Osteocyte (in vitro differentiated cells): ENCODE results near the gene TADA2B. TPM values are rescaled to one million over a fixed set of nuclear protein-coding genes. Genes with fewer than 3 reads are reported as not detected.

Experiments used
- DNase-seq: peaks from one replicate; pipeline ENCODE4 v3.0.0; 2021; ENCODE audit warnings: mixed read lengths; ENCODE audit not compliant: unreplicated experiment; ENCODE audit errors: extremely low spot score
- H3K27ac Mint-ChIP-seq: one replicate; pipeline ENCODE4 v1.8.0; 2021; ENCODE audit warnings: mild to moderate bottlenecking, mixed read lengths; ENCODE audit not compliant: unreplicated experiment
- H3K27me3 Mint-ChIP-seq: one replicate; pipeline ENCODE4 v1.8.0; 2021; ENCODE audit warnings: mixed read lengths; ENCODE audit not compliant: unreplicated experiment
- H3K36me3 Mint-ChIP-seq: one replicate; pipeline ENCODE4 v1.8.0; 2021; ENCODE audit warnings: mixed read lengths; ENCODE audit not compliant: unreplicated experiment
- H3K4me1 Mint-ChIP-seq: one replicate; pipeline ENCODE4 v1.8.0; 2021; ENCODE audit warnings: mixed read lengths; ENCODE audit not compliant: unreplicated experiment
- H3K4me3 Mint-ChIP-seq: one replicate; pipeline ENCODE4 v1.8.0; 2021; ENCODE audit warnings: mild to moderate bottlenecking, moderate library complexity, mixed read lengths; ENCODE audit not compliant: unreplicated experiment
- H3K9me3 Mint-ChIP-seq: one replicate; pipeline ENCODE4 v1.8.0; 2021; ENCODE audit warnings: mixed read lengths; ENCODE audit not compliant: unreplicated experiment
- total RNA-seq: library from RNA; stranded (reverse); gene quantifications from 2 replicates; pipeline ENCODE4 v1.2.1, GENCODE V29; 2021
- TF ChIP-seq, protein P1 (sequence below): fragments of 200-600 bp; sonication (generic); IDR thresholded peaks from 2 replicates; pipeline ENCODE4 v1.5.0; 2021; ENCODE audit warnings: antibody characterized with exemption, mild to moderate bottlenecking, moderate library complexity

Gene TADA2B
- total RNA-seq, 1 donor from 2014 or later: 21.4 TPM

- Mint-ChIP-seq H3K27me3 (no peaks in the 10 kb centered on the region), H3K27ac (no peak overlapping the region), H3K4me3 (no peak overlapping the region), H3K36me3 (peaks cover 28% of the 10 kb centered on the region), H3K4me1 (peaks cover 28% of the 10 kb centered on the region), H3K9me3 (no peaks in the 10 kb centered on the region)
- DNase-seq: no peak
- TF ChIP-seq, protein P1, sequence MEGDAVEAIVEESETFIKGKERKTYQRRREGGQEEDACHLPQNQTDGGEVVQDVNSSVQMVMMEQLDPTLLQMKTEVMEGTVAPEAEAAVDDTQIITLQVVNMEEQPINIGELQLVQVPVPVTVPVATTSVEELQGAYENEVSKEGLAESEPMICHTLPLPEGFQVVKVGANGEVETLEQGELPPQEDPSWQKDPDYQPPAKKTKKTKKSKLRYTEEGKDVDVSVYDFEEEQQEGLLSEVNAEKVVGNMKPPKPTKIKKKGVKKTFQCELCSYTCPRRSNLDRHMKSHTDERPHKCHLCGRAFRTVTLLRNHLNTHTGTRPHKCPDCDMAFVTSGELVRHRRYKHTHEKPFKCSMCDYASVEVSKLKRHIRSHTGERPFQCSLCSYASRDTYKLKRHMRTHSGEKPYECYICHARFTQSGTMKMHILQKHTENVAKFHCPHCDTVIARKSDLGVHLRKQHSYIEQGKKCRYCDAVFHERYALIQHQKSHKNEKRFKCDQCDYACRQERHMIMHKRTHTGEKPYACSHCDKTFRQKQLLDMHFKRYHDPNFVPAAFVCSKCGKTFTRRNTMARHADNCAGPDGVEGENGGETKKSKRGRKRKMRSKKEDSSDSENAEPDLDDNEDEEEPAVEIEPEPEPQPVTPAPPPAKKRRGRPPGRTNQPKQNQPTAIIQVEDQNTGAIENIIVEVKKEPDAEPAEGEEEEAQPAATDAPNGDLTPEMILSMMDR: no peak
Observed at GRCh38 chr4:7029921-7030320, 13.3 kb upstream of the TADA2B start.

- Mint-ChIP-seq H3K27ac (peak overlapping the region; percentile 38), H3K27me3 (no peaks in the 10 kb centered on the region), H3K4me1 (peaks cover 28% of the 10 kb centered on the region), H3K4me3 (no peak overlapping the region), H3K36me3 (peaks cover 25% of the 10 kb centered on the region), H3K9me3 (no peaks in the 10 kb centered on the region)
- TF ChIP-seq, protein P1: no peak
- no peak for DNase-seq
Observed at GRCh38 chr4:7030856-7031255, 12.3 kb upstream of the TADA2B start.

DNA sequence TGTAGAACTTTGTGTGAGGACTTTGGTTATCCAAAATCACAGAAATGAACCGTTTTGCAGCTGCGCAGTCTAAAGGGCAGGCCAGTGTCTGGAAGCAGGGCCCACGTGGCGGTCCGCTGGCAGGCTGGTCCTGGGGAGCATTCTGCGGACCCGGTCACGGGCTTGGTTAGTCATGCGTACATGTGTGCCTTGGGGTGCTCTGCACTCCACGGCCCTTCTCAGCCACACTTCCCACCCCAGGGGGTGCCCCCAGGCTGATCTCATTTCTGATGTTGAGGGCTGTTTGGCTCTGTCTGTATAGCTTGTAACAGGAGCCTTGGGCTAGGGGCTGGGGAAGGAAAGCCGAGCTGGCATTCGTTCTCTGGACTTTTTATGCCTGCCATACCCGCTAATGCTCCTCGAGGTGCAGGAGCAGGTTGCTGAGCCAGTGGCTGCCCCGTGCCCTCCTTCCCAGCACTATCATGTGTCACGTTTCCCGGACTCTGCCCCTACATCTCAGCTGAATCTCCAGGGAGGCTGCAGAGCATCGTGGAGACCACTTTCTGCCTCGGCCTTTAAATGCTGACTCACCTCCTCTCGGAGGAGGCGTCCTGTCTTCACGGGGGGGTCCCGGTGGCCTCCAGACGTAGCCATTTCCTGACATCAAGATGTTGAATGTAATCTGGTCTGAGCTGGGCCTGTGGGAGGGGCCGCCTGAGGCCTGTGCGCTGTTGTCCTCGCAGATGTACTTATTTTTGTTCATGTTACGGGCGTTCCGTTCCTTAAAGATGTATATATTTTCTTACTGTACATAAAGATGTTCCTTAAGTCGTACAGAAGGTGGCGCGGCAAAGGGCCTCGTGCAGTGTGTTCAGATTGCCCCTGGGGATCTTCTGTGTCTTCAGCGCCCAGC lies 11.4 kb upstream of the TADA2B start:
- Mint-ChIP-seq H3K27ac (peak overlapping the region; percentile 89), H3K4me3 (no peak overlapping the region), H3K36me3 (peaks cover 18% of the 10 kb centered on the region), H3K27me3 (no peaks in the 10 kb centered on the region), H3K9me3 (no peaks in the 10 kb centered on the region), H3K4me1 (peaks cover 34% of the 10 kb centered on the region)
- TF ChIP-seq, protein P1: no peak
- DNase-seq: no peak

- DNase-seq: no peak
- Mint-ChIP-seq H3K4me3 (no peak overlapping the region), H3K36me3 (peaks cover 17% of the 10 kb centered on the region), H3K27me3 (no peaks in the 10 kb centered on the region), H3K9me3 (no peaks in the 10 kb centered on the region), H3K27ac (peak overlapping the region; percentile 89), H3K4me1 (peaks cover 41% of the 10 kb centered on the region)
- TF ChIP-seq, protein P1: no peak
Observed at GRCh38 chr4:7032596-7032995, 10.6 kb upstream of the TADA2B start.

DNA sequence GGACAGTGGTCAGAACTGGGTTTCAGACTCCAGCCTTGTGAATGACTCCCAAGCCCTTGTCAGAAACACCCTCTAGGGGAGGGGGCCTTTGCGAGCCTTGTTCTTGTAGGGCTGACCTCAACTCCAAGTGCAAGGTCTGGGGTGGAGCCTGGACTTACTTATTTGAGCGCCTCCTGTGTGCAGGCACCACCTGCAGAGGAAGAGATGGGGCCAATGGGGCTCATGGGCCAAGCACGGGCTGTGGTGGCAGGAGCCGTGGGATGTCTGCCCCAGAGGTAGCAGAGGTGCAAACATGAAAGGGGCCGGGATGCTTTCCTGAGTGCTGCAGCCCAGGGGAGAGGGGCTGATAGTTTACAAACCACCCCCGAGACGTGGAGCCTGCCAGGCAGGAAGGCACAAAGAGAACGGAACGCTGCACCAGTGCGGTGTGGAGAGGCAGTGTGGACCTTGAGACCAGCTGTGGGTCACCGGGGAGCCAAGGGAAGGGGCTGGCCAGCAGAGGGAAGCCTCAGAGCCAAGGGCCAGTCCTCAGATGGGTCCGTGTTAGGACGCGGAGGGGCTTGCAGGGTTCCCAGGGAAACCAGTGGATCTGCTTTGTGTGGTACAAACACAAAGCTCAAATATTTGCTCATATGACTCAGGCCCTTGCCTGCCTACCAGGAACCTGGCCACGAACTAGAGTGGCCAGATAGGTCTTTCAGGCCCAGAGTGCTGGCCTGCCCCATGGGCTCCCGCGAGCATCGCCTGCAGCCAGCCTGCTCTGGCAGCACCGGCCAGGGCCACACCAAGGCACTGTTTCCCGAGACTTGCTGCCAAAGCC lies 8.7 kb upstream of the TADA2B start:
- Mint-ChIP-seq H3K27me3 (no peaks in the 10 kb centered on the region), H3K36me3 (peaks cover 14% of the 10 kb centered on the region), H3K9me3 (no peaks in the 10 kb centered on the region), H3K4me1 (peaks cover 38% of the 10 kb centered on the region), H3K4me3 (no peak overlapping the region), H3K27ac (no peak overlapping the region)
- TF ChIP-seq, protein P1: no peak
- no peak for DNase-seq
